Neural cell (in vitro differentiated cells): ENCODE results near the gene CLIC6. TPM values are rescaled to one million over a fixed set of nuclear protein-coding genes. Genes with fewer than 3 reads are reported as not detected.

Experiments used
- H2AFZ ChIP-seq: fragments of 200-600, 300-800 bp; sonication (generic), shearing (Covaris generic); 2 replicates; pipeline ENCODE4 v1.6.0; 2014; ENCODE audit warnings: low read depth, mild to moderate bottlenecking, antibody characterized with exemption, low read length, moderate library complexity
- H3F3A ChIP-seq: fragments of 200-600 bp; shearing (Covaris generic); 2 replicates; pipeline ENCODE4 v1.6.1; 2016; ENCODE audit warnings: mild to moderate bottlenecking, moderate library complexity, mixed read lengths, antibody characterized with exemption, low read length; ENCODE audit not compliant: insufficient read depth, poor library complexity, severe bottlenecking
- H3K27ac ChIP-seq: fragments of 200-600, 300-800 bp; sonication (generic), shearing (Covaris generic); 2 replicates; pipeline ENCODE4 v1.5.1; 2014; ENCODE audit warnings: mild to moderate bottlenecking, low read length, moderate library complexity
- H3K27me3 ChIP-seq: fragments of 300-800, 200-600 bp; sonication (generic), shearing (Covaris generic); 2 replicates; pipeline ENCODE4 v1.6.0; 2014; ENCODE audit warnings: mild to moderate bottlenecking, low read depth, low read length, moderate library complexity; ENCODE audit not compliant: insufficient read depth
- H3K36me3 ChIP-seq: fragments of 300-800, 200-600 bp; sonication (generic), shearing (Covaris generic); 2 replicates; pipeline ENCODE4 v1.5.1; 2014; ENCODE audit warnings: mild to moderate bottlenecking, antibody characterized with exemption, low read length, moderate library complexity; ENCODE audit not compliant: insufficient read depth
- H3K4me2 ChIP-seq: fragments of 300-800, 200-600 bp; sonication (generic), shearing (Covaris generic); 2 replicates; pipeline ENCODE4 v1.6.0; 2014; ENCODE audit warnings: mild to moderate bottlenecking, low read length
- H3K4me3 ChIP-seq: fragments of 300-800, 200-600 bp; sonication (generic), shearing (Covaris generic); 2 replicates; pipeline ENCODE4 v1.5.1; 2014; ENCODE audit warnings: mild to moderate bottlenecking, low read length, moderate library complexity
- H3K79me2 ChIP-seq: fragments of 200-600 bp; shearing (Covaris generic); replicated peaks from 2 replicates; pipeline ENCODE4 v1.6.0; 2014; ENCODE audit warnings: mild to moderate bottlenecking, low read length, moderate library complexity; ENCODE audit not compliant: insufficient read depth
- H3K9ac ChIP-seq: fragments of 300-800, 200-600 bp; sonication (generic), shearing (Covaris generic); 2 replicates; pipeline ENCODE4 v1.6.1; 2016; ENCODE audit warnings: mild to moderate bottlenecking, low read length, mixed read lengths
- H3K9me2 ChIP-seq: fragments of 200-600 bp; shearing (Covaris generic); 2 replicates; pipeline ENCODE4 v1.6.1; 2016; ENCODE audit warnings: mild to moderate bottlenecking, low read length, mixed read lengths; ENCODE audit not compliant: insufficient read depth
- H3K9me3 ChIP-seq: fragments of 200-600, 300-800 bp; sonication (generic), shearing (Covaris generic); 2 replicates; pipeline ENCODE4 v1.6.1; 2016; ENCODE audit warnings: mild to moderate bottlenecking, mixed run types, low read length, moderate library complexity, mixed read lengths
- H4K20me1 ChIP-seq: fragments of 200-600 bp; shearing (Covaris generic); 2 replicates; pipeline ENCODE4 v1.6.1; 2016; ENCODE audit warnings: mild to moderate bottlenecking, mixed run types; ENCODE audit not compliant: insufficient read depth
- EP300 ChIP-seq: fragments of 450-650 bp; conservative IDR thresholded peaks from 2 replicates; pipeline ENCODE4 v1.6.1; 2014; ENCODE audit warnings: antibody characterized with exemption, mild to moderate bottlenecking, moderate library complexity; ENCODE audit not compliant: poor library complexity, severe bottlenecking
- EZH2 ChIP-seq: fragments of 200-600, 300-800 bp; shearing (Covaris generic), sonication (generic); IDR thresholded peaks from 2 replicates; pipeline ENCODE4 v1.6.1; 2014; ENCODE audit warnings: antibody characterized with exemption, low read length, borderline replicate concordance, mild to moderate bottlenecking; ENCODE audit not compliant: insufficient read depth, poor library complexity, severe bottlenecking
- MXI1 ChIP-seq: fragments of 450-650 bp; conservative IDR thresholded peaks from 2 replicates; pipeline ENCODE4 v1.6.1; 2014; ENCODE audit warnings: antibody characterized with exemption, mild to moderate bottlenecking; ENCODE audit not compliant: poor library complexity, severe bottlenecking
- POLR2AphosphoS5 ChIP-seq: IDR thresholded peaks from 2 replicates; pipeline ENCODE4 v1.6.1; 2012
- RAD21 ChIP-seq: fragments of 450-650 bp; conservative IDR thresholded peaks from 2 replicates; pipeline ENCODE4 v1.6.1; 2014; ENCODE audit warnings: antibody characterized with exemption, mild to moderate bottlenecking, moderate library complexity
- SMC3 ChIP-seq: fragments of 450-650 bp; conservative IDR thresholded peaks from 2 replicates; pipeline ENCODE4 v1.6.1; 2014; ENCODE audit warnings: antibody characterized with exemption, mild to moderate bottlenecking, moderate library complexity; ENCODE audit not compliant: poor library complexity
- TAF1 ChIP-seq: IDR thresholded peaks from 2 replicates; pipeline ENCODE4 v1.6.1; 2012; ENCODE audit warnings: low read depth
- polyA plus RNA-seq: library from polyadenylated mRNA; depleted of rRNA; stranded (reverse); fragments of >200 nt; gene quantifications from 2 replicates; pipeline ENCODE4 v1.2.3, GENCODE V29; 2014
- TF ChIP-seq, protein P1 (sequence below): IDR thresholded peaks from 2 replicates; pipeline ENCODE4 v1.6.1; 2012; ENCODE audit warnings: borderline replicate concordance
- TF ChIP-seq, protein P2 (sequence below): fragments of 450-650 bp; IDR thresholded peaks from 2 replicates; pipeline ENCODE4 v1.5.1; 2014; ENCODE audit warnings: antibody characterized with exemption, mild to moderate bottlenecking, moderate library complexity; ENCODE audit not compliant: poor library complexity, severe bottlenecking

Gene CLIC6
- polyA plus RNA-seq, 1 donor from 2014 or later: 0.32 TPM

- no peak overlapping the region for H3K9ac ChIP-seq
- no peak overlapping the region for H3K27ac ChIP-seq
- no peak overlapping the region for H3K4me3 ChIP-seq
- TF ChIP-seq, protein P1, sequence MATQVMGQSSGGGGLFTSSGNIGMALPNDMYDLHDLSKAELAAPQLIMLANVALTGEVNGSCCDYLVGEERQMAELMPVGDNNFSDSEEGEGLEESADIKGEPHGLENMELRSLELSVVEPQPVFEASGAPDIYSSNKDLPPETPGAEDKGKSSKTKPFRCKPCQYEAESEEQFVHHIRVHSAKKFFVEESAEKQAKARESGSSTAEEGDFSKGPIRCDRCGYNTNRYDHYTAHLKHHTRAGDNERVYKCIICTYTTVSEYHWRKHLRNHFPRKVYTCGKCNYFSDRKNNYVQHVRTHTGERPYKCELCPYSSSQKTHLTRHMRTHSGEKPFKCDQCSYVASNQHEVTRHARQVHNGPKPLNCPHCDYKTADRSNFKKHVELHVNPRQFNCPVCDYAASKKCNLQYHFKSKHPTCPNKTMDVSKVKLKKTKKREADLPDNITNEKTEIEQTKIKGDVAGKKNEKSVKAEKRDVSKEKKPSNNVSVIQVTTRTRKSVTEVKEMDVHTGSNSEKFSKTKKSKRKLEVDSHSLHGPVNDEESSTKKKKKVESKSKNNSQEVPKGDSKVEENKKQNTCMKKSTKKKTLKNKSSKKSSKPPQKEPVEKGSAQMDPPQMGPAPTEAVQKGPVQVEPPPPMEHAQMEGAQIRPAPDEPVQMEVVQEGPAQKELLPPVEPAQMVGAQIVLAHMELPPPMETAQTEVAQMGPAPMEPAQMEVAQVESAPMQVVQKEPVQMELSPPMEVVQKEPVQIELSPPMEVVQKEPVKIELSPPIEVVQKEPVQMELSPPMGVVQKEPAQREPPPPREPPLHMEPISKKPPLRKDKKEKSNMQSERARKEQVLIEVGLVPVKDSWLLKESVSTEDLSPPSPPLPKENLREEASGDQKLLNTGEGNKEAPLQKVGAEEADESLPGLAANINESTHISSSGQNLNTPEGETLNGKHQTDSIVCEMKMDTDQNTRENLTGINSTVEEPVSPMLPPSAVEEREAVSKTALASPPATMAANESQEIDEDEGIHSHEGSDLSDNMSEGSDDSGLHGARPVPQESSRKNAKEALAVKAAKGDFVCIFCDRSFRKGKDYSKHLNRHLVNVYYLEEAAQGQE: no peak
- H3K4me2 ChIP-seq: no peak overlapping the region
- H2AFZ ChIP-seq: no peak overlapping the region
- peaks cover 35% of the 10 kb centered on the region for H3K27me3 ChIP-seq
- H3K9me3 ChIP-seq: no peaks in the 10 kb centered on the region
- H3F3A ChIP-seq: no peaks in the 10 kb centered on the region
- H4K20me1 ChIP-seq: no peaks in the 10 kb centered on the region
- no peaks in the 10 kb centered on the region for H3K79me2 ChIP-seq
- no peaks in the 10 kb centered on the region for H3K9me2 ChIP-seq
- no peaks in the 10 kb centered on the region for H3K36me3 ChIP-seq
Observed at GRCh38 chr21:34674468-34674867, 5.7 kb downstream of the CLIC6 start.

- no peak overlapping the region for H3K27ac ChIP-seq
- H3K27me3 ChIP-seq: peaks cover 21% of the 10 kb centered on the region
- H3K4me3 ChIP-seq: no peak overlapping the region
- no peaks in the 10 kb centered on the region for H3K79me2 ChIP-seq
- H3K9me2 ChIP-seq: no peaks in the 10 kb centered on the region
- no peaks in the 10 kb centered on the region for H3K9me3 ChIP-seq
- H2AFZ ChIP-seq: no peak overlapping the region
- no peak overlapping the region for H3K9ac ChIP-seq
- no peaks in the 10 kb centered on the region for H4K20me1 ChIP-seq
- H3F3A ChIP-seq: no peaks in the 10 kb centered on the region
- TF ChIP-seq POLR2AphosphoS5: no peak
- TF ChIP-seq, protein P2, sequence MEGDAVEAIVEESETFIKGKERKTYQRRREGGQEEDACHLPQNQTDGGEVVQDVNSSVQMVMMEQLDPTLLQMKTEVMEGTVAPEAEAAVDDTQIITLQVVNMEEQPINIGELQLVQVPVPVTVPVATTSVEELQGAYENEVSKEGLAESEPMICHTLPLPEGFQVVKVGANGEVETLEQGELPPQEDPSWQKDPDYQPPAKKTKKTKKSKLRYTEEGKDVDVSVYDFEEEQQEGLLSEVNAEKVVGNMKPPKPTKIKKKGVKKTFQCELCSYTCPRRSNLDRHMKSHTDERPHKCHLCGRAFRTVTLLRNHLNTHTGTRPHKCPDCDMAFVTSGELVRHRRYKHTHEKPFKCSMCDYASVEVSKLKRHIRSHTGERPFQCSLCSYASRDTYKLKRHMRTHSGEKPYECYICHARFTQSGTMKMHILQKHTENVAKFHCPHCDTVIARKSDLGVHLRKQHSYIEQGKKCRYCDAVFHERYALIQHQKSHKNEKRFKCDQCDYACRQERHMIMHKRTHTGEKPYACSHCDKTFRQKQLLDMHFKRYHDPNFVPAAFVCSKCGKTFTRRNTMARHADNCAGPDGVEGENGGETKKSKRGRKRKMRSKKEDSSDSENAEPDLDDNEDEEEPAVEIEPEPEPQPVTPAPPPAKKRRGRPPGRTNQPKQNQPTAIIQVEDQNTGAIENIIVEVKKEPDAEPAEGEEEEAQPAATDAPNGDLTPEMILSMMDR: no peak
- TF ChIP-seq, protein P1: no peak
- no peak for TF ChIP-seq TAF1
- TF ChIP-seq MXI1: no peak
- no peak for TF ChIP-seq SMC3
- no peak for TF ChIP-seq EZH2
- TF ChIP-seq EP300: no peak
- no peak for TF ChIP-seq RAD21
- no peak overlapping the region for H3K4me2 ChIP-seq
- no peaks in the 10 kb centered on the region for H3K36me3 ChIP-seq
Observed at GRCh38 chr21:34675871-34676270, 7.1 kb downstream of the CLIC6 start.
